Esophagus muscularis mucosa (tissue), 4 donors: ENCODE measurements around the gene FASTKD3. TPM values are rescaled to one million over a fixed set of nuclear protein-coding genes. Genes with fewer than 3 reads are reported as not detected.

ENCODE experiments used
- DNase-seq: peaks from one replicate; pipeline ENCODE4 v3.0.0-alpha.2; 2017; ENCODE audit errors: extremely low spot score
- H3K27ac ChIP-seq, 4 donors: fragments of 200-600 bp; sonication (generic); replicated peaks in 1 of 4; 1 replicate in 3 of 4; 2 replicates in 1 of 4; pipeline ENCODE4 v1.5.1; 2016 to 2019; ENCODE audit warnings: mild to moderate bottlenecking in 1 of 4
- H3K27me3 ChIP-seq, 4 donors: fragments of 200-600 bp; sonication (generic); one replicate each; pipeline versions ENCODE4 v1.5.1 to v1.6.0; 2016 to 2019
- H3K36me3 ChIP-seq, 4 donors: fragments of 200-600 bp; sonication (generic); one replicate each; pipeline ENCODE4 v1.5.1; 2016 to 2019
- H3K4me1 ChIP-seq, 4 donors: fragments of 200-600 bp; sonication (generic); one replicate each; pipeline ENCODE4 v1.5.1; 2016 to 2019
- H3K4me3 ChIP-seq, 4 donors: fragments of 200-600 bp; sonication (generic); 1 replicate in 2 of 4; 2 replicates in 2 of 4; pipeline ENCODE4 v1.5.1; 2016 to 2019; ENCODE audit warnings: mild to moderate bottlenecking in 4 of 4, moderate library complexity in 1 of 4
- H3K9me3 ChIP-seq, 4 donors: fragments of 200-600 bp; sonication (generic); 1 replicate in 3 of 4; 2 replicates in 1 of 4; pipeline ENCODE4 v1.5.1; 2016 to 2019
- CTCF ChIP-seq, 3 experiments: fragments of 200-600 bp in 2 of 3; fragments of 450-650 bp in 1 of 3; sonication (generic) in 2 of 3; IDR thresholded peaks; one replicate each; pipeline ENCODE4 v1.5.1; 2017 to 2019; ENCODE audit warnings: antibody characterized with exemption in 3 of 3, mild to moderate bottlenecking in 2 of 3, moderate library complexity in 1 of 3
- EP300 ChIP-seq: sonication (generic); formaldehyde crosslinking; IDR thresholded peaks from one replicate; pipeline ENCODE4 v1.6.1; 2017; ENCODE audit warnings: antibody characterized with exemption
- POLR2A ChIP-seq: fragments of 450-650 bp; IDR thresholded peaks from one replicate; pipeline ENCODE4 v1.6.1; 2017; ENCODE audit warnings: antibody characterized with exemption, moderate library complexity, mild to moderate bottlenecking, low read depth
- POLR2AphosphoS5 ChIP-seq, 2 donors: sonication (generic); formaldehyde crosslinking; IDR thresholded peaks; one replicate each; pipeline ENCODE4 v1.6.1; 2017; ENCODE audit warnings: antibody characterized with exemption in 2 of 2
- WGBS: methylation state at CpG from one replicate; pipeline ENCODE4 v1.1.5; 2018; 5-methylcytosine and 5-hydroxymethylcytosine counted together
- intact Hi-C: fragments of 100-400 bp; cut with DNase I; formaldehyde crosslinking; loops from one replicate; pipeline ENCODE4 v1.15.1; 2023
- total RNA-seq, 4 donors: library from RNA; depleted of rRNA; stranded (reverse); fragments of >200 nt; gene quantifications; one replicate each; pipeline versions ENCODE4 v1.1.0 to v1.2.1, GENCODE V29; 2016

The FASTKD3 gene
- total RNA-seq, 4 donors from 2014 or later: 7.4 to 13.3 (median 8.2) TPM

- Histone ChIP-seq H3K9me3 (no peaks in the 10 kb centered on the region), H3K4me3 (no peak overlapping the region), H3K4me1 (peaks cover 0 to 11% (median 2%) of the 10 kb centered on the region in 4 donors), H3K27ac (no peak overlapping the region), H3K36me3 (peaks cover 36 to 98% (median 88%) of the 10 kb centered on the region in 4 donors), H3K27me3 (no peaks in the 10 kb centered on the region)
- TF ChIP-seq CTCF (IDR thresholded peaks at IDR 0.05): no peak
- no peak for TF ChIP-seq EP300
- no peak for TF ChIP-seq POLR2AphosphoS5 (IDR thresholded peaks at IDR 0.05)
- TF ChIP-seq POLR2A: no peak
- no peak for DNase-seq
- intact Hi-C loops: no loop called here
- WGBS: 85% methylated on average over 4 of the region's 4 CpGs
These were observed 12.3 kb upstream of the FASTKD3 start for GRCh38 chr5:7881091-7881490.

- no peak for DNase-seq
- Histone ChIP-seq H3K4me3 (no peak overlapping the region), H3K27ac (no peak overlapping the region), H3K36me3 (peaks cover 30 to 99% (median 83%) of the 10 kb centered on the region in 4 donors), H3K27me3 (no peaks in the 10 kb centered on the region), H3K4me1 (peaks cover 0 to 11% (median 2%) of the 10 kb centered on the region in 4 donors), H3K9me3 (no peaks in the 10 kb centered on the region)
- no peak for TF ChIP-seq POLR2A
- no peak for TF ChIP-seq POLR2AphosphoS5 (IDR thresholded peaks at IDR 0.05)
- TF ChIP-seq EP300: no peak
- no peak for TF ChIP-seq CTCF (IDR thresholded peaks at IDR 0.05)
- intact Hi-C loops: no loop called here
These were observed 9.6 kb upstream of the FASTKD3 start for GRCh38 chr5:7878381-7878873.

- intact Hi-C loops: no loop called here
- Histone ChIP-seq H3K36me3 (peaks cover 25 to 95% (median 78%) of the 10 kb centered on the region in 4 donors), H3K4me1 (peaks cover 0 to 14% (median 2%) of the 10 kb centered on the region in 4 donors), H3K9me3 (no peaks in the 10 kb centered on the region), H3K4me3 (no peak overlapping the region), H3K27ac (no peak overlapping the region), H3K27me3 (no peaks in the 10 kb centered on the region)
- 81% methylated on average over 9 of the region's 9 CpGs for WGBS
- DNase-seq: no peak
- TF ChIP-seq POLR2AphosphoS5 (IDR thresholded peaks at IDR 0.05) (no peak), EP300 (no peak), CTCF (IDR thresholded peaks at IDR 0.05) (no peak), POLR2A (no peak)
These were observed 9.0 kb upstream of the FASTKD3 start for GRCh38 chr5:7877851-7878250.

GRCh38 chr5:7876867-7877266, 8.0 kb upstream of the FASTKD3 start:
- intact Hi-C loops: no loop called here
- TF ChIP-seq CTCF (IDR thresholded peaks at IDR 0.05) (no peak), POLR2AphosphoS5 (IDR thresholded peaks at IDR 0.05) (no peak), EP300 (no peak), POLR2A (no peak)
- 88% methylated on average over 3 of the region's 3 CpGs for WGBS
- no peaks in the 10 kb centered on the region for H3K27me3 ChIP-seq
- no peaks in the 10 kb centered on the region for H3K9me3 ChIP-seq
- no peak overlapping the region for H3K27ac ChIP-seq
- peaks cover 0 to 22% (median 2%) of the 10 kb centered on the region in 4 donors for H3K4me1 ChIP-seq
- H3K36me3 ChIP-seq: peaks cover 23 to 90% (median 69%) of the 10 kb centered on the region in 4 donors
- DNase-seq: no peak
- H3K4me3 ChIP-seq: no peak overlapping the region

- WGBS: 92% methylated on average over 4 of the region's 4 CpGs
- Histone ChIP-seq H3K4me1 (peaks cover 7 to 39% (median 16%) of the 10 kb centered on the region in 4 donors), H3K36me3 (peaks cover 23 to 80% (median 55%) of the 10 kb centered on the region in 4 donors), H3K27ac (no peak overlapping the region), H3K4me3 (no peak overlapping the region), H3K9me3 (no peaks in the 10 kb centered on the region), H3K27me3 (no peaks in the 10 kb centered on the region)
- intact Hi-C loops: no loop called here
- no peak for DNase-seq
- no peak for TF ChIP-seq CTCF (IDR thresholded peaks at IDR 0.05)
- no peak for TF ChIP-seq POLR2A
- TF ChIP-seq POLR2AphosphoS5 (IDR thresholded peaks at IDR 0.05): no peak
- no peak for TF ChIP-seq EP300
These were observed 6.3 kb upstream of the FASTKD3 start for GRCh38 chr5:7875151-7875550.
